ENCODE results near the gene MTF2.
A peak's percentile ranks its signal among the peaks of the same experiment; 100 is the strongest.

Gene MTF2

DNA sequence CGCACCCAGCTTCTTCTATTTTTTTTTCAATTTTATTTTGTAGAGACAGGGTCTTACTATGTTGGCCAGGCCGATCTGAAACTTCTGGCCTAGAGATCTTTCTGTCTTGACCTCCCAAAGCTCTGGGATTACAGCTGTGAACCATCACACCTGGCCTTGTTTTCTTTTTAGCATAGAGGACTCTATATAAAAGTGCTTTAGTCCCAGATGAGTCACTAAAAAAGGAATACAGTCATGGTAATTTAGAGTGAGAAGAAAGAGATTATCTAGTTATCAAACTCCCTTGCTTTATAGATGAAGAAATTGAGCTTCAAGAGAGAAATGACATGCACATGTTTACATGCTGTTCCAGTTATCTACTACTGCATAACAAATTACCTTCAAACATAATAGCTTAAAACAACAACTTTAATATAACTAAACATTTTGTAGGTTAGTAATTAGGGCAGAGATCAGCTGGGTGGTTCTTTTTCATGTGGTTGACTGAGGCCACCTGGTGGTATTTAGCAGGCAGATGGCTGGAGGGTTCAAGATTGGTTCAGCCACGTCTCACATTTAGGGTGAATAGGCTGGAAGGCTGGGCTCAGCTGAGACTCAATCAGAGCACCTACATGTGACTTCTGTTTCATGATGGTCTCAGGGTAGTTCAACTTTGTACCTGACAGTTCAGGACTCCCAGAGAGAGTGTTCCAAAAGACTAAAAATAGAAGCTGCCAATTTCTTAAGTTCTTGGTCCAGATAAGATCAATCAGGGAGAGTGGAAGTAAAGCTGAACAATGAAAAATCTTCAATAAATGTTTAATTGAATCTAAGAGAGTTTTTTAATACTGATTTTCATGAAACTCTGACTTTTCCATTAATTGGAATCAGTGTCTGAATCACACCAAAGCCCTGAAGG, 16.9 kb upstream of the MTF2 start:
- H3K27ac ChIP-seq (replicated peaks): no peak overlapping the region
- H3K4me3 ChIP-seq (replicated peaks; ENCODE audit: insufficient read depth, low read length): no peak overlapping the region
- DNase-seq (ENCODE audit: low read depth in 1 of 2, low spot score in 1 of 2): peak in 1 of 2 experiments; percentile 40
- TF ChIP-seq, protein P1, sequence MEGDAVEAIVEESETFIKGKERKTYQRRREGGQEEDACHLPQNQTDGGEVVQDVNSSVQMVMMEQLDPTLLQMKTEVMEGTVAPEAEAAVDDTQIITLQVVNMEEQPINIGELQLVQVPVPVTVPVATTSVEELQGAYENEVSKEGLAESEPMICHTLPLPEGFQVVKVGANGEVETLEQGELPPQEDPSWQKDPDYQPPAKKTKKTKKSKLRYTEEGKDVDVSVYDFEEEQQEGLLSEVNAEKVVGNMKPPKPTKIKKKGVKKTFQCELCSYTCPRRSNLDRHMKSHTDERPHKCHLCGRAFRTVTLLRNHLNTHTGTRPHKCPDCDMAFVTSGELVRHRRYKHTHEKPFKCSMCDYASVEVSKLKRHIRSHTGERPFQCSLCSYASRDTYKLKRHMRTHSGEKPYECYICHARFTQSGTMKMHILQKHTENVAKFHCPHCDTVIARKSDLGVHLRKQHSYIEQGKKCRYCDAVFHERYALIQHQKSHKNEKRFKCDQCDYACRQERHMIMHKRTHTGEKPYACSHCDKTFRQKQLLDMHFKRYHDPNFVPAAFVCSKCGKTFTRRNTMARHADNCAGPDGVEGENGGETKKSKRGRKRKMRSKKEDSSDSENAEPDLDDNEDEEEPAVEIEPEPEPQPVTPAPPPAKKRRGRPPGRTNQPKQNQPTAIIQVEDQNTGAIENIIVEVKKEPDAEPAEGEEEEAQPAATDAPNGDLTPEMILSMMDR (IDR thresholded peaks at IDR 0.05; ENCODE audit: insufficient read depth, low read length): peak; percentile 18
- TF ChIP-seq, protein P2, sequence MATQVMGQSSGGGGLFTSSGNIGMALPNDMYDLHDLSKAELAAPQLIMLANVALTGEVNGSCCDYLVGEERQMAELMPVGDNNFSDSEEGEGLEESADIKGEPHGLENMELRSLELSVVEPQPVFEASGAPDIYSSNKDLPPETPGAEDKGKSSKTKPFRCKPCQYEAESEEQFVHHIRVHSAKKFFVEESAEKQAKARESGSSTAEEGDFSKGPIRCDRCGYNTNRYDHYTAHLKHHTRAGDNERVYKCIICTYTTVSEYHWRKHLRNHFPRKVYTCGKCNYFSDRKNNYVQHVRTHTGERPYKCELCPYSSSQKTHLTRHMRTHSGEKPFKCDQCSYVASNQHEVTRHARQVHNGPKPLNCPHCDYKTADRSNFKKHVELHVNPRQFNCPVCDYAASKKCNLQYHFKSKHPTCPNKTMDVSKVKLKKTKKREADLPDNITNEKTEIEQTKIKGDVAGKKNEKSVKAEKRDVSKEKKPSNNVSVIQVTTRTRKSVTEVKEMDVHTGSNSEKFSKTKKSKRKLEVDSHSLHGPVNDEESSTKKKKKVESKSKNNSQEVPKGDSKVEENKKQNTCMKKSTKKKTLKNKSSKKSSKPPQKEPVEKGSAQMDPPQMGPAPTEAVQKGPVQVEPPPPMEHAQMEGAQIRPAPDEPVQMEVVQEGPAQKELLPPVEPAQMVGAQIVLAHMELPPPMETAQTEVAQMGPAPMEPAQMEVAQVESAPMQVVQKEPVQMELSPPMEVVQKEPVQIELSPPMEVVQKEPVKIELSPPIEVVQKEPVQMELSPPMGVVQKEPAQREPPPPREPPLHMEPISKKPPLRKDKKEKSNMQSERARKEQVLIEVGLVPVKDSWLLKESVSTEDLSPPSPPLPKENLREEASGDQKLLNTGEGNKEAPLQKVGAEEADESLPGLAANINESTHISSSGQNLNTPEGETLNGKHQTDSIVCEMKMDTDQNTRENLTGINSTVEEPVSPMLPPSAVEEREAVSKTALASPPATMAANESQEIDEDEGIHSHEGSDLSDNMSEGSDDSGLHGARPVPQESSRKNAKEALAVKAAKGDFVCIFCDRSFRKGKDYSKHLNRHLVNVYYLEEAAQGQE (IDR thresholded peaks at IDR 0.05; ENCODE audit: insufficient replicate concordance, low read depth): no peak
- no peak for TF ChIP-seq GABPA (IDR thresholded peaks at IDR 0.05; ENCODE audit: low read depth)
- H3K27me3 ChIP-seq (ENCODE audit: insufficient read depth, poor library complexity, severe bottlenecking): no peaks in the 10 kb centered on the region

DNA sequence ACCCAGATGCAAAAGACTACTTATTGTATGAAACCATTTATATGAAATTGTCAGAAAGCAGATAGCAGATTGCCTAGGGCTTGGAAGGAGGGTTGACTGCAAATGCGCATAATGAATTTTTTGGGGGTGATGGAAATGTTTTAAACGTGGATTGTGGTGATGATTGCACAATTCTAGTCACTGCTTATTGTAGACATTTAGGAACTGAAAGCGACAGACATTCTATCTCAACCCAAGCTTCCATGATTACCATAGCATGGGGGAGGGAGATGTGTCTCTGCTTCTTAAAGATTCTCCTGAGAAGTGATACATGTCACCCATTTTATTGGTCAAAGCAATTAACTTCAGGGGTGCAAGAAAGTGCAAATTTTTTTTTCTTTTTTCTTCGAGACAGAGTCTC, 2.8 kb upstream of the MTF2 start:
- TF ChIP-seq SPI1 (IDR thresholded peaks at IDR 0.05; ENCODE audit: borderline replicate concordance, low read depth) (no peak), POLR2AphosphoS5 (IDR thresholded peaks at IDR 0.05; ENCODE audit: low read depth) (no peak)
- TF ChIP-seq, protein P2 (IDR thresholded peaks at IDR 0.05; ENCODE audit: insufficient replicate concordance, low read depth): no peak
- H3K4me3 ChIP-seq (replicated peaks; ENCODE audit: insufficient read depth, low read length): no peak overlapping the region
- H3K27ac ChIP-seq (replicated peaks): no peak overlapping the region
- H3K27me3 ChIP-seq (ENCODE audit: insufficient read depth, poor library complexity, severe bottlenecking): no peaks in the 10 kb centered on the region
- DNase-seq (ENCODE audit: low read depth in 1 of 2, low spot score in 1 of 2): peak in 1 of 2 experiments; percentile 65

DNA sequence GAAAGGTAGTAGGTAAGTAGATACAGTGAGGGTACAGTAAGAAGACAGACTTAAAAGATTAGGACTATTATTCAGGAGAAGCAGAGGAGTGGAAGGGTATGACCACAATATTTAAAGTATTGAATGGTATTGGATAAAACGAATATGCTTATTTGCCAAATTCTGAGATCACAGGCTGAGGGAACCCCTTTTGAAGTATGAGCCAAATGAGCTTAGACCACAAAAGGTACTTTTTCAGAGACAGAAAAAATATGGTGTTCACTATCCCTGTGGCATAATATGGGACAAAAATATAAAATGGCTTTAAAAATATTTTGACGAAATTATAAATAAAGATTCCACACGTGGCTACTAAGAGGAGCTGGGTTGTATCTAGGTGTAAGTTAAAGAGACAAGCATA, 880 bp upstream of the MTF2 start:
- TF ChIP-seq, protein P2 (IDR thresholded peaks at IDR 0.05; ENCODE audit: insufficient replicate concordance, low read depth): no peak
- TF ChIP-seq SPI1 (IDR thresholded peaks at IDR 0.05; ENCODE audit: borderline replicate concordance, low read depth): no peak
- TF ChIP-seq, protein P1 (IDR thresholded peaks at IDR 0.05; ENCODE audit: insufficient read depth, low read length): no peak
- TF ChIP-seq GABPA (IDR thresholded peaks at IDR 0.05; ENCODE audit: low read depth): no peak
- TF ChIP-seq POLR2AphosphoS5 (IDR thresholded peaks at IDR 0.05; ENCODE audit: low read depth): no peak
- DNase-seq (ENCODE audit: low read depth in 1 of 2, low spot score in 1 of 2): no peak
- no peaks in the 10 kb centered on the region for H3K27me3 ChIP-seq (ENCODE audit: insufficient read depth, poor library complexity, severe bottlenecking)
- H3K27ac ChIP-seq (replicated peaks): peak overlapping the region; percentile 98
- H3K4me3 ChIP-seq (replicated peaks; ENCODE audit: insufficient read depth, low read length): peak overlapping the region; percentile 82
